ENCODE data around the gene NRDE2.

NRDE2 gene

GRCh38 chr14:90277581-90278198 lies 54.1 kb downstream of the NRDE2 start:
- no peaks in the 10 kb centered on the region for H3K27me3 ChIP-seq (ENCODE audit: insufficient read depth, low read length, poor library complexity)
- no peak overlapping the region for H3K56ac ChIP-seq (ENCODE audit: low read length)
- H3K4ac ChIP-seq (ENCODE audit: low read depth, low read length): no peak overlapping the region
- no peak overlapping the region for H2BK120ac ChIP-seq (ENCODE audit: low read depth, low read length)
- no peak overlapping the region for H3K27ac ChIP-seq (ENCODE audit: low read depth, low read length)
- H3K79me2 ChIP-seq (ENCODE audit: control insufficient read depth, insufficient read depth, low read length): no peaks in the 10 kb centered on the region
- H3K23ac ChIP-seq (ENCODE audit: low read length): no peak overlapping the region
- no peaks in the 10 kb centered on the region for H3K79me1 ChIP-seq (ENCODE audit: low read length)
- H3K4me3 ChIP-seq (ENCODE audit: low read length): no peak overlapping the region
- DNase-seq: no peak
- H3K9ac ChIP-seq (ENCODE audit: low read length): no peak overlapping the region
- H4K5ac ChIP-seq (ENCODE audit: low read length): no peak overlapping the region
- no peak overlapping the region for H4K8ac ChIP-seq (ENCODE audit: low read depth, low read length)
- H2AK5ac ChIP-seq (ENCODE audit: low read length): no peak overlapping the region
- H3K4me2 ChIP-seq (ENCODE audit: low read length): no peak overlapping the region
- peaks cover 5% of the 10 kb centered on the region for H3K36me3 ChIP-seq (ENCODE audit: control insufficient read depth, insufficient read depth, low read length)
- no CpG with 5 or more reads among the region's 24 CpGs for WGBS (ENCODE audit: extremely low coverage, insufficient coverage, low lambda C conversion rate)
- no peak overlapping the region for H3K18ac ChIP-seq (ENCODE audit: low read length)
- H2BK5ac ChIP-seq (ENCODE audit: low read length): no peak overlapping the region
- H2BK15ac ChIP-seq (replicated peaks; ENCODE audit: low read depth): no peak overlapping the region
- no peaks in the 10 kb centered on the region for H3K4me1 ChIP-seq (ENCODE audit: control insufficient read depth, low read depth, low read length)

- peak; percentile 62 for DNase-seq
- no peak overlapping the region for H3K56ac ChIP-seq (ENCODE audit: low read length)
- no peaks in the 10 kb centered on the region for H3K79me2 ChIP-seq (ENCODE audit: control insufficient read depth, insufficient read depth, low read length)
- H2AK5ac ChIP-seq (ENCODE audit: low read length): no peak overlapping the region
- H2BK15ac ChIP-seq (replicated peaks; ENCODE audit: low read depth): no peak overlapping the region
- peaks cover 7% of the 10 kb centered on the region for H3K36me3 ChIP-seq (ENCODE audit: control insufficient read depth, insufficient read depth, low read length)
- H4K5ac ChIP-seq (ENCODE audit: low read length): no peak overlapping the region
- no peak overlapping the region for H2BK5ac ChIP-seq (ENCODE audit: low read length)
- no CpG with 5 or more reads among the region's 18 CpGs for WGBS (ENCODE audit: extremely low coverage, insufficient coverage, low lambda C conversion rate)
- no peak overlapping the region for H3K23ac ChIP-seq (ENCODE audit: low read length)
- H3K4me2 ChIP-seq (ENCODE audit: low read length): no peak overlapping the region
- H3K4ac ChIP-seq (ENCODE audit: low read depth, low read length): no peak overlapping the region
- H3K27ac ChIP-seq (ENCODE audit: low read depth, low read length): no peak overlapping the region
- no peak overlapping the region for H3K18ac ChIP-seq (ENCODE audit: low read length)
- no peak overlapping the region for H3K4me3 ChIP-seq (ENCODE audit: low read length)
- no peak overlapping the region for H3K9ac ChIP-seq (ENCODE audit: low read length)
- H3K27me3 ChIP-seq (ENCODE audit: insufficient read depth, low read length, poor library complexity): no peaks in the 10 kb centered on the region
- no peak overlapping the region for H2BK120ac ChIP-seq (ENCODE audit: low read depth, low read length)
- no peaks in the 10 kb centered on the region for H3K79me1 ChIP-seq (ENCODE audit: low read length)
- H4K8ac ChIP-seq (ENCODE audit: low read depth, low read length): no peak overlapping the region
- H3K4me1 ChIP-seq (ENCODE audit: control insufficient read depth, low read depth, low read length): no peaks in the 10 kb centered on the region
Observed at GRCh38 chr14:90276646-90277367, 54.9 kb downstream of the NRDE2 start.

- Histone ChIP-seq H3K4me2 (ENCODE audit: low read length) (no peak overlapping the region), H3K18ac (ENCODE audit: low read length) (no peak overlapping the region), H3K4me3 (ENCODE audit: low read length) (no peak overlapping the region), H3K36me3 (ENCODE audit: control insufficient read depth, insufficient read depth, low read length) (peaks cover 7% of the 10 kb centered on the region), H2AK5ac (ENCODE audit: low read length) (no peak overlapping the region), H3K27ac (ENCODE audit: low read depth, low read length) (no peak overlapping the region), H3K9ac (ENCODE audit: low read length) (no peak overlapping the region), H2BK120ac (ENCODE audit: low read depth, low read length) (no peak overlapping the region), H2BK15ac (replicated peaks; ENCODE audit: low read depth) (no peak overlapping the region), H3K79me2 (ENCODE audit: control insufficient read depth, insufficient read depth, low read length) (no peaks in the 10 kb centered on the region), H2BK5ac (ENCODE audit: low read length) (no peak overlapping the region), H3K4me1 (ENCODE audit: control insufficient read depth, low read depth, low read length) (no peaks in the 10 kb centered on the region), H3K27me3 (ENCODE audit: insufficient read depth, low read length, poor library complexity) (no peaks in the 10 kb centered on the region), H4K8ac (ENCODE audit: low read depth, low read length) (no peak overlapping the region), H3K79me1 (ENCODE audit: low read length) (no peaks in the 10 kb centered on the region), H3K23ac (ENCODE audit: low read length) (no peak overlapping the region), H4K5ac (ENCODE audit: low read length) (no peak overlapping the region), H3K56ac (ENCODE audit: low read length) (no peak overlapping the region), H3K4ac (ENCODE audit: low read depth, low read length) (no peak overlapping the region)
- no CpG with 5 or more reads among the region's 8 CpGs for WGBS (ENCODE audit: extremely low coverage, insufficient coverage, low lambda C conversion rate)
- DNase-seq: no peak
Observed at GRCh38 chr14:90275820-90276219, 55.9 kb downstream of the NRDE2 start.

GRCh38 chr14:90275458-90275814 lies 56.3 kb downstream of the NRDE2 start:
- H3K79me2 ChIP-seq (ENCODE audit: control insufficient read depth, insufficient read depth, low read length): no peaks in the 10 kb centered on the region
- H4K8ac ChIP-seq (ENCODE audit: low read depth, low read length): no peak overlapping the region
- no peak overlapping the region for H3K4me2 ChIP-seq (ENCODE audit: low read length)
- peaks cover 9% of the 10 kb centered on the region for H3K36me3 ChIP-seq (ENCODE audit: control insufficient read depth, insufficient read depth, low read length)
- H3K79me1 ChIP-seq (ENCODE audit: low read length): no peaks in the 10 kb centered on the region
- H4K5ac ChIP-seq (ENCODE audit: low read length): no peak overlapping the region
- no CpG with 5 or more reads among the region's 9 CpGs for WGBS (ENCODE audit: extremely low coverage, insufficient coverage, low lambda C conversion rate)
- H2BK120ac ChIP-seq (ENCODE audit: low read depth, low read length): no peak overlapping the region
- H3K4me1 ChIP-seq (ENCODE audit: control insufficient read depth, low read depth, low read length): no peaks in the 10 kb centered on the region
- H3K56ac ChIP-seq (ENCODE audit: low read length): no peak overlapping the region
- H3K4ac ChIP-seq (ENCODE audit: low read depth, low read length): no peak overlapping the region
- H2BK15ac ChIP-seq (replicated peaks; ENCODE audit: low read depth): no peak overlapping the region
- H2BK5ac ChIP-seq (ENCODE audit: low read length): no peak overlapping the region
- H3K27ac ChIP-seq (ENCODE audit: low read depth, low read length): no peak overlapping the region
- DNase-seq: no peak
- no peak overlapping the region for H2AK5ac ChIP-seq (ENCODE audit: low read length)
- no peak overlapping the region for H3K9ac ChIP-seq (ENCODE audit: low read length)
- H3K23ac ChIP-seq (ENCODE audit: low read length): no peak overlapping the region
- H3K4me3 ChIP-seq (ENCODE audit: low read length): no peak overlapping the region
- H3K18ac ChIP-seq (ENCODE audit: low read length): no peak overlapping the region
- no peaks in the 10 kb centered on the region for H3K27me3 ChIP-seq (ENCODE audit: insufficient read depth, low read length, poor library complexity)

- Histone ChIP-seq H2BK5ac (ENCODE audit: low read length) (no peak overlapping the region), H3K27ac (ENCODE audit: low read depth, low read length) (no peak overlapping the region), H3K56ac (ENCODE audit: low read length) (no peak overlapping the region), H3K18ac (ENCODE audit: low read length) (no peak overlapping the region), H3K23ac (ENCODE audit: low read length) (no peak overlapping the region), H3K9ac (ENCODE audit: low read length) (no peak overlapping the region), H2BK15ac (replicated peaks; ENCODE audit: low read depth) (no peak overlapping the region), H3K27me3 (ENCODE audit: insufficient read depth, low read length, poor library complexity) (no peaks in the 10 kb centered on the region), H3K4me3 (ENCODE audit: low read length) (no peak overlapping the region), H3K79me2 (ENCODE audit: control insufficient read depth, insufficient read depth, low read length) (no peaks in the 10 kb centered on the region), H4K5ac (ENCODE audit: low read length) (no peak overlapping the region), H3K79me1 (ENCODE audit: low read length) (no peaks in the 10 kb centered on the region), H4K8ac (ENCODE audit: low read depth, low read length) (no peak overlapping the region), H3K4ac (ENCODE audit: low read depth, low read length) (no peak overlapping the region), H3K4me1 (ENCODE audit: control insufficient read depth, low read depth, low read length) (no peaks in the 10 kb centered on the region), H2AK5ac (ENCODE audit: low read length) (no peak overlapping the region), H3K4me2 (ENCODE audit: low read length) (no peak overlapping the region), H2BK120ac (ENCODE audit: low read depth, low read length) (no peak overlapping the region), H3K36me3 (ENCODE audit: control insufficient read depth, insufficient read depth, low read length) (peaks cover 13% of the 10 kb centered on the region)
- no CpG with 5 or more reads among the region's 8 CpGs for WGBS (ENCODE audit: extremely low coverage, insufficient coverage, low lambda C conversion rate)
- DNase-seq: no peak
Observed at GRCh38 chr14:90274808-90275457, 56.8 kb downstream of the NRDE2 start.

All from mesendoderm (in vitro differentiated cells).